ENCODE measurements around the gene OR14A2.

The OR14A2 gene

GRCh38 chr1:247738315-247738714 lies 9.6 kb downstream of the OR14A2 start, which contains the start of gene OR14K1:
OR14K1 (plus strand) TSS chr1:247738615; CDS start chr1:247738615, 0 bp downstream.
- H3K36me3 ChIP-seq (ENCODE audit: insufficient read depth, low read length) = no peaks in the 10 kb centered on the region
- no peaks in the 10 kb centered on the region for H3K27me3 ChIP-seq (ENCODE audit: insufficient read depth, low read length, poor library complexity, severe bottlenecking)
- no peak within 1 kb of the TSS for H3K4me3 ChIP-seq (ENCODE audit: low read length, poor library complexity, severe bottlenecking)
- no peaks in the 10 kb centered on the region for H4K20me1 ChIP-seq (ENCODE audit: insufficient read depth, low read length, poor library complexity, severe bottlenecking)
- H3K79me2 ChIP-seq (ENCODE audit: insufficient read depth, low read length) = no peaks in the 10 kb centered on the region
- H3K4me2 ChIP-seq (ENCODE audit: low read depth, low read length, poor library complexity, severe bottlenecking) = no peak within 1 kb of the TSS
- H3F3A ChIP-seq (ENCODE audit: low read depth) = no peaks in the 10 kb centered on the region
- TF ChIP-seq EZH2phosphoT487 (IDR thresholded peaks at IDR 0.05; ENCODE audit: borderline replicate concordance) (no peak), CTCF (conservative IDR thresholded peaks at IDR 0.05; ENCODE audit: low read length) (no peak)
- H3K9me3 ChIP-seq (ENCODE audit: insufficient read depth, low read depth, low read length) = no peaks in the 10 kb centered on the region
- H3K4me1 ChIP-seq (ENCODE audit: insufficient read depth, low read length, poor library complexity, severe bottlenecking) = no peaks in the 10 kb centered on the region
- H3K9me2 ChIP-seq (replicated peaks; ENCODE audit: low read depth, low read length) = no peaks in the 10 kb centered on the region
- no peak within 1 kb of the TSS for H3K9ac ChIP-seq (ENCODE audit: low read depth, low read length, poor library complexity, severe bottlenecking)
- H2AFZ ChIP-seq (ENCODE audit: low read length) = no peak within 1 kb of the TSS

GRCh38 chr1:247721222-247721621 lies 26.7 kb downstream of the OR14A2 start:
- Histone ChIP-seq H3K79me2 (ENCODE audit: insufficient read depth, low read length) (no peaks in the 10 kb centered on the region), H3K9me3 (ENCODE audit: insufficient read depth, low read depth, low read length) (no peaks in the 10 kb centered on the region), H3K4me1 (ENCODE audit: insufficient read depth, low read length, poor library complexity, severe bottlenecking) (no peaks in the 10 kb centered on the region), H3K4me2 (ENCODE audit: low read depth, low read length, poor library complexity, severe bottlenecking) (no peak overlapping the region), H2AFZ (ENCODE audit: low read length) (no peak overlapping the region), H3K9me2 (replicated peaks; ENCODE audit: low read depth, low read length) (no peaks in the 10 kb centered on the region), H3K4me3 (ENCODE audit: low read length, poor library complexity, severe bottlenecking) (no peak overlapping the region), H3K9ac (ENCODE audit: low read depth, low read length, poor library complexity, severe bottlenecking) (no peak overlapping the region), H3K27me3 (ENCODE audit: insufficient read depth, low read length, poor library complexity, severe bottlenecking) (no peaks in the 10 kb centered on the region), H3F3A (ENCODE audit: low read depth) (no peaks in the 10 kb centered on the region), H4K20me1 (ENCODE audit: insufficient read depth, low read length, poor library complexity, severe bottlenecking) (no peaks in the 10 kb centered on the region), H3K36me3 (ENCODE audit: insufficient read depth, low read length) (no peaks in the 10 kb centered on the region)
- TF ChIP-seq EZH2phosphoT487 (IDR thresholded peaks at IDR 0.05; ENCODE audit: borderline replicate concordance) (no peak), CTCF (conservative IDR thresholded peaks at IDR 0.05; ENCODE audit: low read length) (no peak)

- Histone ChIP-seq H4K20me1 (ENCODE audit: insufficient read depth, low read length, poor library complexity, severe bottlenecking) (no peaks in the 10 kb centered on the region), H3K79me2 (ENCODE audit: insufficient read depth, low read length) (no peaks in the 10 kb centered on the region), H3K9me3 (ENCODE audit: insufficient read depth, low read depth, low read length) (no peaks in the 10 kb centered on the region), H3K4me1 (ENCODE audit: insufficient read depth, low read length, poor library complexity, severe bottlenecking) (no peaks in the 10 kb centered on the region), H2AFZ (ENCODE audit: low read length) (no peak within 1 kb of the TSS), H3K27me3 (ENCODE audit: insufficient read depth, low read length, poor library complexity, severe bottlenecking) (no peaks in the 10 kb centered on the region), H3K4me2 (ENCODE audit: low read depth, low read length, poor library complexity, severe bottlenecking) (no peak within 1 kb of the TSS), H3K9ac (ENCODE audit: low read depth, low read length, poor library complexity, severe bottlenecking) (no peak within 1 kb of the TSS), H3K4me3 (ENCODE audit: low read length, poor library complexity, severe bottlenecking) (no peak within 1 kb of the TSS), H3F3A (ENCODE audit: low read depth) (no peaks in the 10 kb centered on the region), H3K36me3 (ENCODE audit: insufficient read depth, low read length) (no peaks in the 10 kb centered on the region), H3K9me2 (replicated peaks; ENCODE audit: low read depth, low read length) (no peaks in the 10 kb centered on the region)
- TF ChIP-seq EZH2phosphoT487 (IDR thresholded peaks at IDR 0.05; ENCODE audit: borderline replicate concordance) = no peak
- no peak for TF ChIP-seq CTCF (conservative IDR thresholded peaks at IDR 0.05; ENCODE audit: low read length)
Measured at GRCh38 chr1:247716546-247716945, 31.4 kb downstream of the OR14A2 start, which contains the start of gene OR6F1. OR6F1 (minus strand) TSS chr1:247716646; CDS start chr1:247712755, 3,891 bp downstream.
